ENCODE data around the gene GRXCR1. TPM values are rescaled to one million over a fixed set of nuclear protein-coding genes. Genes with fewer than 3 reads are reported as not detected.

Gene GRXCR1
- polyA plus RNA-seq, 1 donor (not counting 4 experiments of a cell fraction or from before 2014, with no cell fraction given), result not detected

DNA sequence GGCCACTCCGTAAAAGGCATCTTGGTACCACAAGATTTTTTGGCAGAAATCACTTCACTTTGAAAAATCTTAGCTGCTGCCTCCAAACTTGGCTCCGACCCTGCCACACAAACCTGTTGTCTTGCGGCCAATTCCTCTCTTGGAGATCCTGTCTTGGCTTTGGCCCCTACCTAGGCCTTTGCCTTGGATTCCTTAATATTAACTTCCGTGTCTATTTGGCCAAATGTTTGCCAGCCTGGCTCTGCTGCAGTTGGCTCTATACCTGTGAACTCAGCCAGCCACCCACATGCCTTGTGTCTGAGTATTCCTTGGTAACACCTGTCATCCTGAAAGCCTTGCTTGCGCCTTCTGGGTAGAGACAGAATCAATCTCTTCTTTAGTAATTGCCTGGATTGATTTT, 12.5 kb downstream of the GRXCR1 start:
- no peak for DNase-seq (ENCODE audit: low read depth, low spot score)
- FAIRE-seq, result no peak
- no peak overlapping the region for H3K27ac ChIP-seq (ENCODE audit: control insufficient read depth, insufficient read depth, low read length)
- H3K9me3 ChIP-seq (ENCODE audit: control insufficient read depth, low read depth, low read length), result no peaks in the 10 kb centered on the region
- H3K9me1 ChIP-seq (ENCODE audit: control insufficient read depth, extremely low read depth, insufficient read depth, low read length), result no peaks in the 10 kb centered on the region
- H2AFZ ChIP-seq (ENCODE audit: control insufficient read depth, low read length), result no peak overlapping the region
- H3K36me3 ChIP-seq (ENCODE audit: control insufficient read depth in 2 of 2, extremely low read depth in 1 of 2, insufficient read depth in 2 of 2, low read length in 2 of 2), result no peaks in the 10 kb centered on the region
- H3K4me3 ChIP-seq (ENCODE audit: control insufficient read depth in 2 of 3, extremely low read depth in 1 of 3, insufficient read depth in 2 of 3, low read depth in 1 of 3, low read length in 3 of 3), result no peak overlapping the region
- no peak overlapping the region for H3K4me2 ChIP-seq (ENCODE audit: control insufficient read depth, extremely low read depth, insufficient read depth, low read depth, low read length)
- no peaks in the 10 kb centered on the region for H4K20me1 ChIP-seq (ENCODE audit: control insufficient read depth, extremely low read depth, insufficient read depth, low read length)
- TF ChIP-seq EZH2 (IDR thresholded peaks at IDR 0.05; ENCODE audit: low read length), result no peak
- TF ChIP-seq CTCF (optimal IDR thresholded peaks at IDR 0.05 in 1 of 3, IDR thresholded peaks at IDR 0.05 in 1 of 3, conservative IDR thresholded peaks at IDR 0.05 in 1 of 3; ENCODE audit: extremely low read depth in 1 of 3, insufficient read depth in 2 of 3, low read length in 3 of 3), result no peak
- no peaks in the 10 kb centered on the region for H3K79me2 ChIP-seq (ENCODE audit: control insufficient read depth, insufficient read depth, low read length)
- dilution Hi-C loops (cut with MboI; ENCODE audit: extremely low pct_ligation_motif_present, low sequenced_read_pairs), result no loop called here
- H3K9ac ChIP-seq (ENCODE audit: control insufficient read depth, extremely low read depth, insufficient read depth, low read length), result no peak overlapping the region
- no peaks in the 10 kb centered on the region for H3K27me3 ChIP-seq (ENCODE audit: control insufficient read depth, extremely low read depth, insufficient read depth, low read length)
- no peaks in the 10 kb centered on the region for H3K4me1 ChIP-seq (ENCODE audit: control insufficient read depth, extremely low read depth, insufficient read depth, low read length)

DNA sequence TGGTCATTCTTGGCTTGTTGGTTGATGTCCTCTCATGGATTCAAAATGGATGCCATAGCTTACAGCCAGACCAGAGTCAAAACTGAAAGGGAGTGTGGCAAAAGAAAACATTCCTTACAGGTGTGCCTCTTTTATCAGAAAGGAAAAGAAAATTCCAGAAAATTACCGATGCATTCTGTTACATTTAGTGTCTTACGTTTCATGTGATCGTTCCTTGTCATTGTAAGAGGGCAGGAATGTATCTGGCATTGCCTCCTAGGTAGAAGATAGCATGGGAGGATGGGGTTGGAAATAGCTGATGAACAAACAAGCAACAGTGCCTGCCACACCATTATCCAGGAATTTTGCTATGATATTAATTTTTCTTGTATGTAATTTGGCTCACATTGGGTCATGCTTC, 13.1 kb downstream of the GRXCR1 start:
- Histone ChIP-seq H4K20me1 (ENCODE audit: control insufficient read depth, extremely low read depth, insufficient read depth, low read length) (no peaks in the 10 kb centered on the region), H3K4me1 (ENCODE audit: control insufficient read depth, extremely low read depth, insufficient read depth, low read length) (no peaks in the 10 kb centered on the region), H3K27me3 (ENCODE audit: control insufficient read depth, extremely low read depth, insufficient read depth, low read length) (no peaks in the 10 kb centered on the region), H2AFZ (ENCODE audit: control insufficient read depth, low read length) (no peak overlapping the region), H3K4me2 (ENCODE audit: control insufficient read depth, extremely low read depth, insufficient read depth, low read depth, low read length) (no peak overlapping the region), H3K9ac (ENCODE audit: control insufficient read depth, extremely low read depth, insufficient read depth, low read length) (no peak overlapping the region), H3K9me3 (ENCODE audit: control insufficient read depth, low read depth, low read length) (no peaks in the 10 kb centered on the region), H3K36me3 (ENCODE audit: control insufficient read depth in 2 of 2, extremely low read depth in 1 of 2, insufficient read depth in 2 of 2, low read length in 2 of 2) (no peaks in the 10 kb centered on the region), H3K79me2 (ENCODE audit: control insufficient read depth, insufficient read depth, low read length) (no peaks in the 10 kb centered on the region), H3K4me3 (ENCODE audit: control insufficient read depth in 2 of 3, extremely low read depth in 1 of 3, insufficient read depth in 2 of 3, low read depth in 1 of 3, low read length in 3 of 3) (no peak overlapping the region), H3K27ac (ENCODE audit: control insufficient read depth, insufficient read depth, low read length) (no peak overlapping the region), H3K9me1 (ENCODE audit: control insufficient read depth, extremely low read depth, insufficient read depth, low read length) (no peaks in the 10 kb centered on the region)
- FAIRE-seq, result no peak
- no peak for DNase-seq (ENCODE audit: low read depth, low spot score)
- dilution Hi-C loops (cut with MboI; ENCODE audit: extremely low pct_ligation_motif_present, low sequenced_read_pairs), result no loop called here
- no peak for TF ChIP-seq CTCF (optimal IDR thresholded peaks at IDR 0.05 in 1 of 3, IDR thresholded peaks at IDR 0.05 in 1 of 3, conservative IDR thresholded peaks at IDR 0.05 in 1 of 3; ENCODE audit: extremely low read depth in 1 of 3, insufficient read depth in 2 of 3, low read length in 3 of 3)
- TF ChIP-seq EZH2 (IDR thresholded peaks at IDR 0.05; ENCODE audit: low read length), result no peak

All from keratinocyte (primary cell).